GM19463 (cell line): ENCODE measurements around the gene ARHGAP15.
A peak's percentile ranks its signal among the peaks of the same experiment; 100 is the strongest.

ENCODE experiments used
- ATAC-seq: cut with Tn5 transposase; IDR thresholded peaks from one replicate; pipeline ENCODE4 v1.9.1; 2021; ENCODE audit warnings: mild to moderate bottlenecking, moderate library complexity; ENCODE audit not compliant: unreplicated experiment

ARHGAP15 gene

DNA sequence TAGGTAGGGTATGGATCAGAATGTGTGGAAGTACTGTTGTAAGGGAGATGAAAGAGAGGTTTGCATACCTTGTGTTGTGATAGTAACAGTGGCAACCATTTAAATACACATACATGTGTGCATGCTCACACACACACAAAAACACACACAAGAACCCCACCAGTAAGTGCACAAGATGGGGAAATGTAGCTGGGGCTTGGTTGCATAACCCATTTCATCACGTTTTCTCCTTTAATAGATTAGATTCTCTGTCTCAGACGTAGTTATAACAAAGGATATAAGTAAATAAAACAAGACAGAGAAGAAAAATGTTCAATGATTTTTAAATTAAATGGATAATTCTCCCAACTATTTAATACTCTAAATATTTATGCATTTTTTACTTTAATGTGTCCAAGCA, 13.4 kb downstream of the ARHGAP15 start:
- ATAC-seq, result no peak

GRCh38 chr2:143144813-143145455, 15.7 kb downstream of the ARHGAP15 start:
- ATAC-seq, result no peak

GRCh38 chr2:143146366-143146765, 17.1 kb downstream of the ARHGAP15 start:
- ATAC-seq, result no peak

DNA sequence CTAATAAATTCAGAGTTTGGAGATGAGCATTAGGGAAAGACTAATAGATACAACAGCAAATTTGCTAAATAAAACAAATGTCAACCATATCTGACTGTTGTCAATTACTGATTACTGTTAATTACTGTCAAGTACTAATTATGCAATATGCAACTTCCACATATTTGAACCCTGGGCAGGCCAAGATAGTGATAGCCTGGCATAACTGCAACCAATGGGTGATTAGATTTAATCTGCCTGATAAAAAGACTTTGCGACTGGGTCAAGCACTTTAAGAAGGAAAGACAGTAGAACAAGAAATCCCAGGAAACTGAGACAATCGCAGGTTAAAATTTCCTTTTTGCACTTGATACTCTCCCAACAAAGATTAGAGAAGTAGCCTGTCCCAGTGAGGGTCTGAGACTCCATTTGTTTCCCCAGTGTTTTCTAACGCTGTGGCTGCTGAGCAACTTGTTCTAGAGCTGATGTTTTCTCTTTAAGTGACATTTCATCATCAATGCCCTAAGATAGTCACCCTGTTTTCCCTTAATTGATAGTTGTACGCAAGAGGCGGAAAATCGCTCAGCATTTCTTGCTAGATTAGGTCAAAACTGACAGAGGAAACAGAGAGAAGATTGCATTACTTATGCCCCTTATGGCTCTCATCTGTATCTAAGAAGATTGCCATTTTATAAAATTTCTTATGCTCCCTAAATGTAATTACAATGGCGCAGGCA, 17.8 kb downstream of the ARHGAP15 start:
- no peak for ATAC-seq

GRCh38 chr2:143148011-143148410, 18.8 kb downstream of the ARHGAP15 start:
- ATAC-seq, result no peak

DNA sequence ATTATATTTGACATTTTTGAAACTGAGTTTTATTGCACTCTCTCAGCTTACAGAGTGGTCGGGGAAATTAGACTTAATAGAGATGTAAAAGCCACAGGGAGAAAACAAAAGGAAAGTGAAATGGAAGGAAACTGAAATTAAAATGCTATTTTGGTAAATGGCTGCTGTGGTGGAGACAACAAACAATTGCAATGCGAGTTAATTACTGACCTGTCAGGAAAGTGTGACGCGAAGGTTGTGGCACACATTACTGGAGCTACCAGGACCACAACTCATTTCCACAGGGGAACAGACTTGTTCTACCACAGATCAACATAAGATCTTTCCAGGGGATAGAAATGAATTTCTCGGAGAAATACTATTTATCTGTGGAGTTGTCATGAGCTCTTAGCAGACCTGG, 19.5 kb downstream of the ARHGAP15 start:
- ATAC-seq, result peak; percentile 63

DNA sequence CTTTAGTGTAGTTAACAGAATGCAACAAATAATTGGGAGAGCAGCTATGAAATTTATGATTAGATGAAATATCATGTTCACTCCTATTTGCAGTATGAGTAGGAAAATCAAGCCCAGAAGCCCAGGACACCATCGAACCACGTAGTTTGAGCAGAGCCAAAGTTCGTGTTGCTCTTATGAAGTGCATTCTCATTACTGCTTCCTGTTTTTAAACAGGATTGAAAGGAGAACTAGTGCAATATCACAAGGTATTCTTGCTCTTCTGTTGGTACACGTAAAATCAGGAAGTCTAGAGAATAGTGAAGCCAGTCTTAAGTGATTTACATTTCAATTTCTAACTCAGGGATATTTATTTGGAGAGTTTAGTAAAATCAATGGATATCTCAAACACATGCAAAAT, 21.1 kb downstream of the ARHGAP15 start:
- peak; percentile 45 for ATAC-seq

GRCh38 chr2:143151111-143151752, 22.0 kb downstream of the ARHGAP15 start:
- ATAC-seq, result no peak

GRCh38 chr2:143152219-143152618, 23.0 kb downstream of the ARHGAP15 start:
- no peak for ATAC-seq

- ATAC-seq, result no peak
Measured at GRCh38 chr2:143152637-143153036, 23.4 kb downstream of the ARHGAP15 start.

DNA sequence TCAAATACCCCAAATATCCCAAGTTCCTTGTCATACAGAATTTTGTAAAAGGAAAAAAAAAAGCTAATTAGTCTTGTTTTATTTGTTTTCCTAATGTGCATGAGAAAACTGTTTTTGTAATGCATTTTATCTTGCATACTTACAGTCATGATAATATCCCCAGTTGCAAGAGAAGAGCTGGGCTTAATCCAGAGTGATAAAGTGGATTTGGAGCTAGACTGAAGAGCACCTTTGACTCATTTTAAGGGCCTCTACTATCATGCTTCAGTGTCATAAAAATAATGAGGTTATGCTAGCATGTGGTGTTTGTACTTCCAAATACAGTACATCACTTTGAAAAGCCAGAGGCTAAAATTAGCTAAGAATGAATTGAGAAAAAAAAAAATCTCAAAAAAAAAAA, 26.4 kb downstream of the ARHGAP15 start:
- ATAC-seq, result no peak

DNA sequence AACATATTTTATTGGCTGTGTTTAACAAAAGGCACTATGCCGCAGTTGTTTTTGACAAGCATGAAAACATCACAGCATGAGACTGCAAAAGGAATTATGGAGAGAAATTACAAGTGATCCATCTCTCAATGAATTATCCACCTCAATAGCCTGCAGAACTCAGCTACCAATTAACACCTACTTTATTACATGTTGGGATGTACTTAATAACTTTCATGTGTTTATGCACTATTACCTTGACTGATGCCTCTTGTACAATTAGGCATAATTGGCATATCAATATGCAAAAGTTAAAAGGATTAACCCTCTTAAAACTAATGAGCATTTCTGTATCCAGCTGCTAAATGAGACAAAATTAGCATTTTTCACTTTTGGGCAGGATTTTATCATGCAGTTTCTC, 27.8 kb downstream of the ARHGAP15 start:
- ATAC-seq, result no peak

DNA sequence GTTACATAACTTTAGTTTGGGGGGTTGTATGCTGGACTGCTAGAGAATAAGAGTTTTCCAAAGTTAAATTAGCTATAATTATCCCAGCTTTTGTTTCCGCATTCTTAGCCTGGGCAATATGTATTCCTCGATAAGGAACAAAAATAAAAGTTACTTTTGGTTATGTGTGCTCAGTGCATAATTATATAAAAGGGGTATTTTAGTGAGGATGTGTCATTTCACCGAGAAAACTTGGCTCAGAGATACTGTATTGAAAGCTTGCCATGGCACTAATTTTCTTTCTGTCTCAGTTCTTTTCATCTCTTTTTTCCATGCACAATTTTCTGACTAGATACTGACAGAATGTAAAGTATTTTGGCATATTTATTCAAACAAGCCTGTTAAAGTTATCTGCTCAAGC, 28.2 kb downstream of the ARHGAP15 start:
- no peak for ATAC-seq

DNA sequence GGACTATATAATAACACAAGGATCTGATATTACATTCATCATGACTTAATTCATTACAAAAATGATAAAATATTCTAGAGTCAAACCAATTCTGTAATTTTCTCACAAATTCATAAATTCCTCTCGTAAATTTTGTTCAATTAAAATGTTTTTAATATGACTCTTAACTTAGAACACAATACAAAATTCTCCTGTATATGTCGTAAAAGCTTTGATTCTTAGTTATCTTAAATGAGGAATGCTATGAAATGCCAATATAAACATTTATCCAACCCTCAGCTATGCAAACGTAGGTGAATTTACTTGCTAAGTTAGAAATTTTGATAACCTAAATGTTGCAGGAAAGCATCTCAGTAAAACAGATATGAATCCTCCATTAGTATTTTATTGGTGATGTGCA, 28.9 kb downstream of the ARHGAP15 start:
- no peak for ATAC-seq

- peak; percentile 40 for ATAC-seq
Measured at GRCh38 chr2:143158551-143159485, 29.6 kb downstream of the ARHGAP15 start.

- no peak for ATAC-seq
Measured at GRCh38 chr2:143159486-143159840, 30.2 kb downstream of the ARHGAP15 start.

DNA sequence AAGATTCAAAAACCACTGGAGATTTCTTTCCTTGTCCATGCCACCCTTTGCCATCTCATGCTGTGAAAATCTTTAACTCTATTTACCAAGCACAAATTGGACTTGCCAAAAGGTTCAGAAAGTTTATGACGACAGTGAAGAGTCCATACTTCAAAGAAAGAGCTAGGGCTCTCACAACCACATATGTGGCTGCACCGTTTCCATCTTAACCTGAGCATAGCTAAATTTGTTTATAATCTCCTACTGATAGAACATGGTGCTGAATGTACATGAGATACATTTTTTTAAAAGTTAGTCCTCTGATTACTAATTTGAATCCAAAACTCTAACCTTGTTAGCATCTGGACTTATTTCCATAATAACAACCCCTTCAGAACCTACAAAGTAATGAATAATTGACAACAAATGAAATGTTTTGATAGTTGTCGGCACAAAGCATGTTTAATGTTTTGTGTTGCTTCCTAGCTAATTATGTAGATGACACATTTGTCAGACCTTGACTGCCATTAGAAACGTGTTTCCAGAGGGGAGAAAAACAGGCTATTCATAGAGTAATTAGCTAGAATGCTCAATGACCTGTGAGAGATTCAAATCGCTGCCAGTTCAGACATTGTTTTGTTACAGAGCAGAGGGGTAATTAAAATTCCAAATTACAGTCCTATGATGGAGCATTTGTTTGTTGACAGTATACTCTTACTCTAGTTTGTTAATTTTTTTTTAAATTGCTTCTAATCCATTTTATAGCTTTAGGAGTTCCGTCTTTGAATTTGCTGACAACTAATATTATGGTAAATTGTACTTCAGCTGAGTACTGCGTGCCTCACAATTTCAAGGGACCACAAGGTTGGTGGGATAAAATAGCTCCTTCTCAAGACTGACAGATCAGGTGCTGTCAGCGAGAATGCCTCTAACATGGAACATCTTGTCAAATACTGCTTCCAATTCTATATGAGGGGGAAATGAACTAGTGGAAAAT, 31.8 kb downstream of the ARHGAP15 start:
- ATAC-seq, result no peak

GRCh38 chr2:143162123-143162837, 33.1 kb downstream of the ARHGAP15 start:
- ATAC-seq, result peak; percentile 88

GRCh38 chr2:143162997-143163396, 33.8 kb downstream of the ARHGAP15 start:
- no peak for ATAC-seq
